Posterior vena cava (tissue), 2 donors: Measurements from ENCODE around the gene HSD17B12. TPM values are rescaled to one million over a fixed set of nuclear protein-coding genes. Genes with fewer than 3 reads are reported as not detected.
A peak's percentile ranks its signal among the peaks of the same experiment; 100 is the strongest.

Experiments used
- DNase-seq: peaks from one replicate; pipeline ENCODE4 v3.0.0-alpha.2; 2020; ENCODE audit warnings: low spot score
- intact Hi-C, 2 donors: fragments of 100-400 bp; cut with DNase I; formaldehyde crosslinking; loops; one replicate each; pipeline versions ENCODE4 v1.14.1 to v1.14.2; 2022 to 2023
- total RNA-seq, 2 donors: library from RNA; stranded (reverse); fragmentation: NEBNext Ultra II Directional; extraction: Animal tissue kit (Norgen Biotek cat#: 25700); gene quantifications; one replicate each; pipeline ENCODE4 v1.2.1, GENCODE V29; 2021
- donor health status: DM: yes; HTN: yes; CAD: no.
- donor health status: DM: yes; HTN: yes; CAD: no.

Gene HSD17B12
- total RNA-seq, 2 donors from 2014 or later, result 80.7 to 85.4 TPM

DNA sequence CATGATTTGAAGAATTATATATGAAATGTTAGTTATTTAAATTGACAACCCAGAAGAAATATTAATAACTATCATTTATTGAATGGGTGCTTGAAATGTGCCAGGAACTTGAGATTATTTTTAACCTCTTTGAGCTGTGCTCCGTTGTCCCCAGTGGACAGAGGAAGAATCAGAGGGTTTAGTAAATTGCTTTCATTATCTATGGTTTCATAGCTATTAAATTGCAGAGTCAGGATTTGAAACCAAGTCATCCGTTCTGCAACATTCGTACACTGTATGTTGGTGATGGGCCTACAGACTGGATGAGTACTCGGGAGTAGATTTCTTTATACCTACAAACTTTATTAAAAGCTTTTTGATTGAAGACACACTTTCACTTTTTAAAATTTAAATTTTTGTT, 4.9 kb downstream of the HSD17B12 start:
- intact Hi-C loops, result no loop called here
- DNase-seq, result no peak

- no peak for DNase-seq
- intact Hi-C loops, result no loop called here
Observed at GRCh38 chr11:43686207-43686606, 5.7 kb downstream of the HSD17B12 start.

GRCh38 chr11:43687120-43687791, 6.7 kb downstream of the HSD17B12 start:
- intact Hi-C loops, result no loop called here
- peak; percentile 82 for DNase-seq

DNA sequence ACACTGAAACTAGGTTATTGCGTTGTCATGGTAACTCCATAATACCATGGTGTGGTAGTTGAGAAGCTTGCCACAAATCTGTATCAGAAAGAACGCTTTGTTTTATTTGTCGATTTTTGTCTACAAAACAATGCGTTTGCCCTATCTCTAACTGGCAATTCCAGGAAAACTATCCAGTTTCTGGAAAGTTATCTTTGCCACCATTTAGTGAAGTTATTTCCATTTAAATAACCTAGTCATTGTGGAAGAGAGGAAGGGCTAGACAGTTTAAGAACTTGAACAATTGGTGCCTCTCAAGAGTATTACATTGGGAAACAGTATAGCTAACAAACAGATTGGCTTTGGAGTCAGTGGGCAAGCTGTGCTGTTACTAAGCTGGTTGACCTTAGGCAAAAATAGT, 7.9 kb downstream of the HSD17B12 start:
- intact Hi-C loops, result no loop called here
- DNase-seq, result no peak

- no peak for DNase-seq
- intact Hi-C loops, result no loop called here
Observed at GRCh38 chr11:43689167-43689566, 8.6 kb downstream of the HSD17B12 start.

GRCh38 chr11:43690929-43691725, 10.6 kb downstream of the HSD17B12 start:
- intact Hi-C loops, result no loop called here
- no peak for DNase-seq

GRCh38 chr11:43691806-43692205, 11.3 kb downstream of the HSD17B12 start:
- intact Hi-C loops, result no loop called here
- DNase-seq, result no peak

- no peak for DNase-seq
- intact Hi-C loops, result no loop called here
Observed at GRCh38 chr11:43693069-43693468, 12.5 kb downstream of the HSD17B12 start.

- no peak for DNase-seq
- intact Hi-C loops, result no loop called here
Observed at GRCh38 chr11:43693731-43694130, 13.2 kb downstream of the HSD17B12 start.

DNA sequence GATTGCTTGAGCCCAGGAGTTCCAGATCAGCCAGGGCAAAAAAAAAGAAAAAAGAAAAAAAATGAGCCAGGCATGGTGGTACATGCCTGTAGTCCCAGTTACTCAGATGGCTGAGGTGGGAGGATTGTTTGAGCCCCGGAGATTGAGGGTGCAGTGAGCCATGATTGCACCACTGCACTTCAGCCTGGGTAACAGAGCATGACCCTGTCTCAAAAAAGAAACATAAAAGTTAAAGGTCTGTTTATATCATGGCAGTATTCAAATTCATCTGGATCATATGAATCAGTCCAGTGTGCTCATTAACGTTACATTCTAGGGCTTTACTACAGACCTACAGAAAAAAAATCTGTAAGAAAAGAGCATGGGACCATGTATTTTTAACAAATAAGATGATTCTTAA, 13.9 kb downstream of the HSD17B12 start:
- DNase-seq, result no peak
- intact Hi-C loops, result no loop called here

- intact Hi-C loops, result no loop called here
- DNase-seq, result no peak
Observed at GRCh38 chr11:43697679-43698078, 17.1 kb downstream of the HSD17B12 start.

DNA sequence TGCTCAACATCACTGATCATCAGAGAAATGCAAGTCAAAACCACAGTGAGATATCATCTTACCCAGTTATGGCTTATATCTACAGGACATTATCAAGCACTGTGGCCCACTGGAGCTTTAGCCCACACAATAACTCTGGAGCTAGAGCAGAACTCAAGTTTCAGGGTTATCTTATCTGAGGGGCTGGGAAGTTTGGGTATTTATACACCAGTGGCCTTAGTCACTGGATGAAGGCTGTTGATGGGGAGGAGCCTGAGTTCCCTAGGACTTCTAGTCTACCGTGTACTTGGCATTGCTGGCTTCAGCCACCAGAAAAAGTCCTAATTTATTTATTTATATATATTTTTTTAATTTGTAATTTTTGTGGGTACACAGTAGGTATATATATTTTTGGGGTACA, 19.3 kb downstream of the HSD17B12 start:
- intact Hi-C loops, result no loop called here
- no peak for DNase-seq

- DNase-seq, result no peak
- intact Hi-C loops, result no loop called here
Observed at GRCh38 chr11:43706631-43707030, 26.1 kb downstream of the HSD17B12 start.

DNA sequence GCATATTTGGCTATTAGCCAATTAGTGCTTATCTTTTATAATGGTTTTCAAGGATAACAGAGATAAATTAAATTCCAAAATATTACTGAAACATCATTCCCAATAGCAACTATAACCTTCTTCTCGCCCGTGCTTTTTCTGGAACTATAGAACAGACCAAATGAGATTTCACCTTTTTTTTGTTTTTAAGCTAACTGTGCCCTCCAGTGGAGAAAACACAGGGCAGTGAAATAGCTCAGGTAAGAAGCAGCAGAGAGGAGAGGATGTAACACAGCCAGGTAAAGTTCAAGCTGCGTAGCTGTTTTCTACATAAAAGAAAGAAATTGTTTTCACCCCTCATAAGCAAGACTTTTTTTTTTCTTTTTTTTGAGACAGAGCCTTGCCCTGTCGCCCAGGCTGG, 28.2 kb downstream of the HSD17B12 start:
- intact Hi-C loops, result no loop called here
- no peak for DNase-seq

DNA sequence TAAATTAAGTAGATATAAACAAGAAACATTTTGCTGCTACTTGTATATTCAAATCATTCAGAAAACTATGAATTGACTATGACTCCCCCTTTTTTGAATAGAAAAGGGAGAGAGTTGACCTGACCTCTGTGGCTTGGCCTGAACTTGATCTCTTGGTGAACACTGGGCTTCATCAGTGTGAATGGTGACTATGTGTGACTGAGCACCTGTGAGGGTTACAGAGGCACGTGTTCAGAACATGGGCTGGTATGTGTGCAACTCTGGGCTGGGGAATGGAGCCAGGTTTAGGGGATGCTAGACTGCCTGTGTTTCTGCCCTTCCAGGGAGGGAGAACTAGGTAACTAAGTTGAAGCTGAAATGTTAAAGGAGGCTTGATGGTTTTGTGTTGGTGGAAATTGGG, 29.2 kb downstream of the HSD17B12 start:
- intact Hi-C loops, result no loop called here
- DNase-seq, result no peak

DNA sequence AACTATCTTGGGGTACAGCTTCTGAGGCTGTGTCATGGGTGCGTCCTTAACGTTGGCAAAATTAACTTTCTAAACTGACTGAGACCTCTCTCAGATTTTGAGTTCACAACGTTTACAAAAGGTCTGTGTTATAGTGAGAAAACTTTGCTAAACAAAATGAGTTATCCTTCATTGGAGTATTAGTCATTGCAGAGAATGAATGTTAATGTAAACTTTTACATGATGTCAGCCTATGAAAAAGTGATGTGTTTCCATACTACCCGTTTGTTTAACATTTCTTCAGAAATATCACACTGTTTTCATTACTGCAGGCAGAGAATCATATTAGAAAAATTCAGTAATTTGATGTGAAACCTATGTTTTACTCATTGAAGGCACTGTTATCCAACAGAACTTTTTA, 32.1 kb downstream of the HSD17B12 start:
- DNase-seq, result no peak
- intact Hi-C loops, result no loop called here

DNA sequence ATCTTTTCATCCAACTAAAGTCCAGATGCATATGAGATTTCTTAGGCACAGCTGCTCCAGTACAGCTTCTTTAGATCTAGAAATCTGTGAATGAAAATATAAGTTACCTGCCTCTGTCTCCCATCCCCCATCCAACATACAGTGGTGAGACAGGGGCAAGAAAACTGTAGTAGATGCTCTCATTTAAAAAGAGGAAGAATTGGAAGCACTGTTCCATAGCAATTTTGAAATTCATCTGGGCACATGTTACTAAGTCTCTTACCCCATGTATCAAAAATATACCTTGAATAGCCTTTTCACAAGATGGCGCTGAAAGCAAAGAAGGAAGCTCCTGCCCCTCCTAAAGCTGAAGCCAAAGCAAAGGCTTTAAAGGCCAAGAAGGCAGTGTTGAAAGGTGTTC, 37.8 kb downstream of the HSD17B12 start:
- intact Hi-C loops, result no loop called here
- DNase-seq, result no peak

DNA sequence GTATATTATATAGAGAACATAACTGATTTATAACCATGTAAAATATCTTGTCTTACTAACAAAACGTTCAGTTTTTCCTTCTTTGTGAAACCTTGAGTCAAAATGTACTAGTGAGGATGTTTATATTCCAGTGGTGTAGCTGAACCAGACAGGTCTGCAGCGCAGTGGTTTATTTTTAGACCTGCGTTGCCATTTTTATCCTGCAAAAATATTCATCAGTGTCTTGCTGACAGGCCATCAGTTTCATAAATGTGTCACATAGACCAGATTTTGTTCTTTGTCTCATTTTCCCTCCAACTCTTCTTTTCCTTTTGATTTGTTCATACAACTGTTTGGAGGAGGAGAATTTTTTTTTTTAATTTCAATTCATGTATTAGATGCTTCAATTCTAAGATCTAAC, 43.1 kb downstream of the HSD17B12 start:
- intact Hi-C loops, result no loop called here
- DNase-seq, result no peak

DNA sequence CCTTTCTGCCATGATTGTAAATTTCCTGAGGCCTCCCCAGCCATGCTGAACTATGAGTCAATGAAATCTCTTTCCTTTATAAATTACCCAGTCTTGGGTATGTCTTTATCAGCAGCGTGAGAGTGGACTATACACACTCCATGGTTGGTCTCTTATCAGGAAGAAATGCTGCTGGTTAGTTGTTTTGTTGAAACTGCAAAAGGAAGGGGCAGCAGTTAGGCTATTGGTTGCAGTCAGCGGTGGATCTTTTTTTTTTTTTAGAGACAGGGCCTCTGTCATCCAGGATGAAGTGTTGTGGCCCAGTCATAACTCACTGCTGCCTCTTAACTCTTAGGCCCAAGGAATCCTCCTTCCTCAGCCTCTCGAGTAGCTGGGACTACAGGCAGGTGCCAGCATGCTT, 51.7 kb downstream of the HSD17B12 start:
- no peak for DNase-seq
- intact Hi-C loops, result no loop called here

DNA sequence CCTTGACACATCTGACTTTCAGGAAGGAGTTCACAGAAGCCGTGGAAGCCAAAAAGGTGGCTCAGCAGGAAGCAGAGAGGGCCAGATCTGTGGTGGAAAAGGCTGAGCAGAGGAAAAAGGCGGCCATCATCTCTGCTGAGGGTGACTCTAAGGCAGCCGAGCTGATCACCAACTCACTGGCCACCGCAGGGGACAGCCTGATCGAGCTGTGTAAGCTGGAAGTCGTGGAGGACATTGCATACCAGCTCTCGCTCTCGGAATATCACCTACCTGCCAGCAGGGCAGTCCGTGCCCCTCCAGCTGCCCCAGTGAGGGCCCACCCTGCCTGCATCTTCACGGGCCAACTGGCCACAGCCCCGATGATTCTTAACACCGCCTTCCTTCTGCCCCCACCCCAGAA, 53.7 kb downstream of the HSD17B12 start:
- DNase-seq, result peak; percentile 68
- intact Hi-C loops, result no loop called here

DNA sequence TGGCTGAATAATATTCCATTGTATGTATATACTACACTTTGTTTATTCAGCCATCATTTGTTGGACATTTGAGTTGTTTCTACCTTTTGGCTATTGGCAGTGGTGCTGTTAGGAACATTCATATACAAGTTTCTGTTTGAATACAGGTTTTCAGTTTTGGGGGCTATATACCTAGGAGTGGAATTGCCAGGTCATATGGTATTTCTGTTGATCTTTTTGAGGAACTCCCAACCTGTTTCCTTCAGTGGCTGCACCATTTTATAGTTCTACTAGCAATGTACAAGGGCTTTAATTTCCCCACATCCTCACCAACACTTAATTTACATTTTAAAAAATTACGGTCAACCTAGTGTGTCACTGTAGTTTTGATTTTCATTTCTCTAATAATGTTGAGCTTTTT, 54.6 kb downstream of the HSD17B12 start:
- intact Hi-C loops, result no loop called here
- no peak for DNase-seq
